C1 segment of cervical spinal cord (tissue), 14 donors: ENCODE data around the gene HOXC10.

Experiments used
- DNase-seq, 14 donors: peaks; one replicate each; lab custom pipeline; 2025; lab: John Stamatoyannopoulos, UW

The HOXC10 gene

GRCh38 chr12:53950789-53951576 is 34.0 kb upstream of the HOXC10 start:
- no peak for DNase-seq

- DNase-seq, result no peak
Measured at GRCh38 chr12:53951577-53952334, 33.2 kb upstream of the HOXC10 start.

GRCh38 chr12:53952335-53952694 is 32.6 kb upstream of the HOXC10 start:
- no peak for DNase-seq

- DNase-seq, result no peak
Measured at GRCh38 chr12:53952871-53953734, 31.8 kb upstream of the HOXC10 start.

GRCh38 chr12:53953831-53954693 is 30.9 kb upstream of the HOXC10 start:
- DNase-seq, result no peak

GRCh38 chr12:53954694-53955035 is 30.3 kb upstream of the HOXC10 start, which contains the start of gene HOXC12:
Gene HOXC12, plus strand, starts transcription at chr12:53954903. Its CDS starts 27 bp downstream, at chr12:53954930.
- DNase-seq, result no peak

- DNase-seq, result no peak
Measured at GRCh38 chr12:53955036-53955775, 29.7 kb upstream of the HOXC10 start.

- no peak for DNase-seq
Measured at GRCh38 chr12:53955776-53956250, 29.1 kb upstream of the HOXC10 start.

- no peak for DNase-seq
Measured at GRCh38 chr12:53956251-53956887, 28.6 kb upstream of the HOXC10 start.

- DNase-seq, result no peak
Measured at GRCh38 chr12:53956914-53957536, 27.9 kb upstream of the HOXC10 start.

- DNase-seq, result no peak
Measured at GRCh38 chr12:53958128-53958527, 26.8 kb upstream of the HOXC10 start.

- DNase-seq, result no peak
Measured at GRCh38 chr12:53959314-53959713, 25.6 kb upstream of the HOXC10 start.

GRCh38 chr12:53960187-53961024 is 24.5 kb upstream of the HOXC10 start:
- no peak for DNase-seq

- no peak for DNase-seq
Measured at GRCh38 chr12:53961025-53961761, 23.8 kb upstream of the HOXC10 start.

GRCh38 chr12:53963005-53963404 is 21.9 kb upstream of the HOXC10 start:
- DNase-seq, result no peak

- no peak for DNase-seq
Measured at GRCh38 chr12:53963434-53964314, 21.3 kb upstream of the HOXC10 start.

- DNase-seq, result no peak
Measured at GRCh38 chr12:53964315-53964713, 20.6 kb upstream of the HOXC10 start.
